Body of pancreas (tissue), 4 donors: Measurements from ENCODE around the gene ECSCR. TPM values are rescaled to one million over a fixed set of nuclear protein-coding genes. Genes with fewer than 3 reads are reported as not detected.
"Not testable (repeated sequence)": the region's sequence is repeated elsewhere in the genome, so short reads cannot be mapped to it uniquely, and the experiment has no call there.

Experiments used
- ATAC-seq: fragments of 150-250 bp; one replicate; pipeline ENCODE4 v1.9.1; 2016
- DNase-seq, 4 donors: peaks; one replicate each; pipeline ENCODE4 v3.0.0-alpha.2; 2019
- H3K27ac ChIP-seq, 4 donors: fragments of 200-600 bp; sonication (generic); 1 replicate in 3 of 4; 2 replicates in 1 of 4; pipeline versions ENCODE4 v1.5.1 to v1.6.1; 2016 to 2019; ENCODE audit warnings: mild to moderate bottlenecking in 1 of 4, mixed read lengths in 1 of 4, moderate library complexity in 1 of 4
- H3K27me3 ChIP-seq, 2 donors: fragments of 200-600 bp; sonication (generic); one replicate each; pipeline ENCODE4 v1.6.0; 2016; ENCODE audit warnings: mild to moderate bottlenecking in 1 of 2
- H3K36me3 ChIP-seq, 2 donors: fragments of 200-600 bp; sonication (generic); replicated peaks in 1 of 2; 2 replicates each; pipeline ENCODE4 v1.5.1; 2016; ENCODE audit warnings: low read depth in 2 of 2; ENCODE audit not compliant: insufficient read depth in 1 of 2
- H3K4me1 ChIP-seq: fragments of 200-600 bp; sonication (generic); one replicate; pipeline ENCODE4 v1.6.0; 2016
- H3K4me3 ChIP-seq, 2 donors: fragments of 200-600 bp; sonication (generic); 1 replicate in 1 of 2; 2 replicates in 1 of 2; pipeline ENCODE4 v1.5.1; 2016 to 2019
- H3K9me3 ChIP-seq, 3 donors: fragments of 200-600 bp; sonication (generic); 1 replicate in 2 of 3; 2 replicates in 1 of 3; pipeline ENCODE4 v1.5.1; 2016
- CTCF ChIP-seq, 7 experiments: fragments of 450-650 bp in 4 of 7; fragments of 200-600 bp in 3 of 7; sonication (generic) in 3 of 7; IDR thresholded peaks; one replicate each; pipeline ENCODE4 v1.5.1; 2016 to 2019; ENCODE audit warnings: antibody characterized with exemption in 7 of 7
- POLR2A ChIP-seq, 3 donors: fragments of 450-650 bp; IDR thresholded peaks; one replicate each; pipeline ENCODE4 v1.6.1; 2016; ENCODE audit warnings: antibody characterized with exemption in 3 of 3, mild to moderate bottlenecking in 2 of 3
- WGBS, 2 donors: methylation state at CpG; one replicate each; pipeline ENCODE4 v1.1.5; 2017; 5-methylcytosine and 5-hydroxymethylcytosine counted together
- intact Hi-C: fragments of 100-400 bp; cut with DNase I; formaldehyde crosslinking; loops from one replicate; pipeline ENCODE4 v1.15.1; 2023
- total RNA-seq, 2 donors: library from RNA; depleted of rRNA; stranded (reverse); fragments of >200 nt; gene quantifications; one replicate each; pipeline ENCODE4 v1.1.0, GENCODE V29; 2016

ECSCR gene
- total RNA-seq, 2 donors from 2014 or later = 2.6 to 6.2 TPM

- Histone ChIP-seq H3K4me1 (peaks cover 9% of the 10 kb centered on the region), H3K27me3 (no peaks in the 10 kb centered on the region), H3K36me3 (no peaks in the 10 kb centered on the region), H3K27ac (peak within 1 kb of the TSS; percentile 33 to 86 (median 70)), H3K9me3 (no peaks in the 10 kb centered on the region), H3K4me3 (no peak within 1 kb of the TSS)
- WGBS, 2 donors = 41% methylated on average over 18 to 19 of the region's 19 CpGs
- DNase-seq (peak; percentile 62 to 84 (median 74)), ATAC-seq (peak; percentile 65)
- intact Hi-C loops = no loop called here
- TF ChIP-seq CTCF (IDR thresholded peaks at IDR 0.05) (no peak), POLR2A (IDR thresholded peaks at IDR 0.05) (peak in 2 of 3 donors; percentile 16 to 18)
These were observed 19.7 kb upstream of the ECSCR start, which contains the start of gene STING1 for GRCh38 chr5:139482050-139482889. STING1 (minus strand) TSS chr5:139482758; CDS start chr5:139481704, 1,054 bp downstream.

- H3K9me3 ChIP-seq = no peaks in the 10 kb centered on the region
- H3K27ac ChIP-seq = peak overlapping the region; percentile 33 to 86 (median 70)
- TF ChIP-seq POLR2A (IDR thresholded peaks at IDR 0.05) = no peak
- TF ChIP-seq CTCF (IDR thresholded peaks at IDR 0.05) = no peak
- 60% methylated on average over 4 of the region's 5 CpGs; no CpG with 5 or more reads in 1 of the 2 donors for WGBS, 2 donors
- H3K36me3 ChIP-seq = no peaks in the 10 kb centered on the region
- intact Hi-C loops = no loop called here
- ATAC-seq (peak; percentile 7), DNase-seq (peak in 1 of 4 donors; percentile 31)
- no peaks in the 10 kb centered on the region for H3K27me3 ChIP-seq
- H3K4me1 ChIP-seq = peaks cover 9% of the 10 kb centered on the region
- no peak overlapping the region for H3K4me3 ChIP-seq
These were observed 19.1 kb upstream of the ECSCR start for GRCh38 chr5:139481580-139482049.

GRCh38 chr5:139481122-139481533 is 18.6 kb upstream of the ECSCR start:
- H3K9me3 ChIP-seq = no peaks in the 10 kb centered on the region
- no peak overlapping the region for H3K4me3 ChIP-seq
- 73 to 88% methylated on average over 5 to 12 of the region's 12 CpGs for WGBS, 2 donors
- DNase-seq (no peak), ATAC-seq (peak; percentile 10)
- TF ChIP-seq CTCF (IDR thresholded peaks at IDR 0.05) = no peak
- TF ChIP-seq POLR2A (IDR thresholded peaks at IDR 0.05) = no peak
- no peaks in the 10 kb centered on the region for H3K27me3 ChIP-seq
- H3K36me3 ChIP-seq = no peaks in the 10 kb centered on the region
- peak overlapping the region; percentile 33 to 86 (median 70) for H3K27ac ChIP-seq
- intact Hi-C loops = no loop called here
- peaks cover 9% of the 10 kb centered on the region for H3K4me1 ChIP-seq

- H3K4me1 ChIP-seq, H3K4me3 ChIP-seq, H3K27ac ChIP-seq, DNase-seq, ATAC-seq, H3K36me3 ChIP-seq, H3K9me3 ChIP-seq, H3K27me3 ChIP-seq, intact Hi-C loops: not testable (repeated sequence)
- 97 to 100% methylated on average over 3 to 4 of the region's 4 CpGs for WGBS, 2 donors
These were observed 17.2 kb upstream of the ECSCR start for GRCh38 chr5:139479729-139480128.

- intact Hi-C loops, H3K4me1 ChIP-seq, H3K27me3 ChIP-seq, H3K9me3 ChIP-seq, DNase-seq, H3K36me3 ChIP-seq, ATAC-seq, H3K4me3 ChIP-seq, H3K27ac ChIP-seq: not testable (repeated sequence)
- WGBS, 2 donors = 77 to 81% methylated on average over 9 of the region's 9 CpGs
These were observed 16.3 kb upstream of the ECSCR start for GRCh38 chr5:139478657-139479423.
